ENCODE data around the gene GRAMD1A.
A peak's percentile ranks its signal among the peaks of the same experiment; 100 is the strongest.
"Not testable (repeated sequence)": the region's sequence is repeated elsewhere in the genome, so short reads cannot be mapped to it uniquely, and the experiment has no call there.

GRAMD1A gene

DNA sequence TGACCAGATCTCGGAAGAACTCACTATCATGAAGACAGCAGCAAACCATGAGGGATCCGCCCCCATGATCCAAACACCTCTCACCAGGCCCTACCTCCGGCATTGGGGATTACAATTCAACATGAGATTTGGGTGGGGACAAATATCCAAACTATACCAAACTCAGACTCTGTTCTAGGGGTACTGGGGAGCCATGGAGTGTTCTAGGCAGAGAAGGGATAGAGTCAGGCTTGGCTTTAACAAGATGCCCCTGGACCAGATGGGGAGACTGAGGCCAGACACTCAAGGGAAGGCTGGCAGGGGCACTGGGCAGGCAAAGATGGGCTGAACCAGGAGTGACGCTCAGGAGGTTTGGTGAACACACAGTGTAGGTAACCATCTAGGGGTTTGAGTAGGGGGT lies 18.3 kb downstream of the GRAMD1A start:
- no peak for DNase-seq

- no peak for DNase-seq
Observed at GRCh38 chr19:35019144-35019543, 19.0 kb downstream of the GRAMD1A start.

GRCh38 chr19:35021016-35021415 lies 20.9 kb downstream of the GRAMD1A start:
- no peak for DNase-seq

DNA sequence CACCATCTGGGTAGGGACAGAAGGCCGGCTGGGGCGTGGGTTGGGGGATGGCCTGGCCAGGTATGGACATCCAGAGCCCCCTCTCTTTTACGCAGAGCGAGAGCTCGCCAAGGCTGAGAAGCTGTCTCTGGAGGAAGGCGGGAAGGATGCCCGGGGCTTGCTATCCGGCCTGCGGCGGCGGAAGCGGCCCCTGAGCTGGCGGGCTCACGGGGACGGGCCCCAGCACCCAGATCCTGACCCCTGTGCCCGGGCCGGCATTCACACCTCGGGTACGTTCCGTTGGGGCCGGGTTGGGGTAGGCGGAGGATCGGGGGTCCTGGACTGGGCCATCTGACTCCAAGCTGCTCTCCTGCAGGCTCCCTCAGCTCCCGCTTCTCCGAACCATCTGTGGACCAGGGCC lies 21.5 kb downstream of the GRAMD1A start:
- no peak for DNase-seq

- no peak for DNase-seq
Observed at GRCh38 chr19:35022460-35022859, 22.3 kb downstream of the GRAMD1A start.

GRCh38 chr19:35023428-35023827 lies 23.3 kb downstream of the GRAMD1A start:
- DNase-seq: peak in 3 of 56 donors; percentile 9 to 26 (median 17)

DNA sequence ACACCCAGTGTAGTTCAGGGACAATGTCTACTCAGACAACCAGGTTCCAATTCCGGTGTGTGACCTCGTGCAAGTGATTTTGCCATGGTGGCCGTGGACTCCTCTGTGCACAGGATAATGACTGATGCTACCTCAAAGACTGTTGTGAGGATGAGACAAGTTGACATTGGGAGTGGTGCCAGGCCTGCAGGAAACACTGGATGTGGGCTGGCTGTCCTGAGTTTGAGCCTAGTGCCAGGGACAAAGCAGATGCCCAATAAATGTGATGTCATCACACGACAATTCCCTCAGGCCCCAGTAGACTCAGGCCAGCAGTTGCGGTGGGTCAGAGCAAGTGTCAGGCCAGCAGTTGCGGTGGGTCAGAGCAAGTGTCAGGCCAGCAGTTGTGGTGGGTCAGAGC lies 24.0 kb downstream of the GRAMD1A start:
- no peak for DNase-seq

- no peak for DNase-seq
Observed at GRCh38 chr19:35025969-35026368, 25.8 kb downstream of the GRAMD1A start.

GRCh38 chr19:35026418-35026817 lies 26.3 kb downstream of the GRAMD1A start:
- DNase-seq: no peak

- DNase-seq: no peak
Observed at GRCh38 chr19:35027009-35027408, 26.9 kb downstream of the GRAMD1A start.

GRCh38 chr19:35027851-35028599 lies 27.9 kb downstream of the GRAMD1A start:
- no peak for DNase-seq

DNA sequence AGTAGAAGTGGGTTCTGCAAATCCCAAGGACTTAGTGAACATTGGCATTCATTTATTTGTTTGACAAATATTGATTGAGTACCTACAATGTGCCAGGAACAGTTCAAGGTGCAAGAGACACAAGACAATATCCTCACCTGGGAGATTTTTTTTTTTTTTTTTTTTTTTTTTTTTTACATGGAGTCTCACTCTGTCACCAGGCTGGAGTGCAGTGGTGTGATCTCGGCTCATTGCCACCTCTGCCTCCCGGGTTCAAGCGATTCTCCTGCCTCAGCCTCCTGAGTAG lies 28.4 kb downstream of the GRAMD1A start:
- DNase-seq: not testable (repeated sequence)

- DNase-seq: not testable (repeated sequence)
Observed at GRCh38 chr19:35029275-35029736, 29.2 kb downstream of the GRAMD1A start.

- DNase-seq: no peak
Observed at GRCh38 chr19:35029737-35030256, 29.7 kb downstream of the GRAMD1A start.

DNA sequence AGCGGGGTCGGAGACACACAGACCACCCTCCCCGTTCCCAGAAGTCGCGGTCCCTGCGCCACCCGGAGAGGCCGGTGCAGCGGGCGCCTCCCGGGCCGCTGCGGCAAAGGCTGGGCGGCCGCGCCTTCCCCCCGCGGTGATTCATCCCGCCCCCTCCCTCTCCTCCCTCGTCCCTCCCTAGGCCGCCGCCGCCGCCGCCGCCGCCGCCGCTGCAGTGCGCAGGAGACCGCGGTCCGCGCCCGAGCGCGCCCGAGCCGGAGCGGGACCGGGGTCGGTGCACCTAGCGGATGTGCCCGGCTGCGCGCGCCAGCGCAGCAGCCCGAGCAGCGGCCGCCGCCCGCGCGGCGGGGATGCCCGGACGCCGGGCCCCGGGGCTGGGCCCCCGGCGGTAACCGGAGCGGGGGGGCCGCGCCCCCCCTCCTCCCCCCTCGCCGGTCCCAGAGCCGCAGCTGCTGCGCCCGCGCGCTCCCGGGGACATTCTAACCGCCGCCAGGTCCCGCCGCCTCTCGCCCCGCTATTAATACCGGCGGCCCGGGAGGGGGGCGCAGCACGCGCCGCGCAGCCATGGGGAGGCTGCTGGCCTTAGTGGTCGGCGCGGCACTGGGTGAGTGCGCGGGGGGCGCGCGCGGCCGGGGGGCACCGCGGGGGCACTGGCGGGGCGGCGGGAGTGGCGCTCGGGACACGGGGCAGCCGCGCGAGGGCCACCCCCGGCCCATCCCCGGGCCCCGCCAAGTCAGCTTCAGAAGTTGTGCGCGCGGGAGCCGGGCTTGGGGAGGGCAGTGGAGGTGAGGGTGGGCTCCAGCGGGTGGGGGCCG lies 30.3 kb downstream of the GRAMD1A start, which contains the start of gene SCN1B:
Gene SCN1B (plus strand): TSS at position 214 of the 815 bp plus-strand sequence. CDS start 351 bp downstream, at position 565.
- DNase-seq: peak in 28 of 56 donors; percentile 12 to 69 (median 39)

DNA sequence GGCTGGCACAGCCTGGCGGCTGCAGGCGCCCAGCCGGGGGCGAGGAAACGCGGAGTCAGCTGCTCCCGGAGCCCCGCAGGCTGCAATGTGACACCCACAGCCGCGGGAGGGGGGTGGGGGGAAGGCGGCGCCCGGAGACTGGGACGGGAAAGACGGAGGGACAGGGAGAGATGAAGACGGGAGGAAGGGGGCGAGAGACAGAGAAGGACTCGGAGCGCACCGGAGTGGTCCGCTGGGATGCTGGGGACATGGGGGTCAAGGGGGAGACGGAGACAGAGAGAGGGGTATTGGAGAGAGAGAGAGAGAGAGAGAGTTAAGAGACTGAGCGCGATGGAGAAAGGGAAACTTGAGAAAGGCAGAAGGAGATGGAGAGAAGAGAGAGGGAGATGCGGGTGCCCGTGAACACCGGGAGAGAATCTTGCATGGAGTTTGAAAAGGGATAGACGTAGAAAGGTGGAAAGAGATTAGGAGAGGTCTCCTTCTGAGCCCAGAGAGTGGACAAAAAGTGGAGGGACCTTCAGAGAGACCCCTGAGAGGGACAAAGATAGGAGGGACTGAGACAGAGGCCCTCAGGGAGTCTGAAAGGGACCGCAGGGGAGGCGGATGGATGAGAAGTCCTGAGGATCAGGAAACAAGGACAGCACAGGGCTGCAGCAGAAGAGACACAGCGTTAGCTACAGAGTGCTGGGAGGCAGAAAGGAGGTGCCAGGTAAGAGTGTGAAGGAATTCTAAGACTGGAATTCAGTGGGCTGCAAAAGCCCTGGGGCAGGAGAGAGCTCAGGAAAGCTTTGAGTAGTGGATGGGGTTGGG lies 31.2 kb downstream of the GRAMD1A start:
- DNase-seq: peak in 23 of 56 donors; percentile 15 to 58 (median 33)

- no peak for DNase-seq
Observed at GRCh38 chr19:35032356-35032865, 32.3 kb downstream of the GRAMD1A start.

DNA sequence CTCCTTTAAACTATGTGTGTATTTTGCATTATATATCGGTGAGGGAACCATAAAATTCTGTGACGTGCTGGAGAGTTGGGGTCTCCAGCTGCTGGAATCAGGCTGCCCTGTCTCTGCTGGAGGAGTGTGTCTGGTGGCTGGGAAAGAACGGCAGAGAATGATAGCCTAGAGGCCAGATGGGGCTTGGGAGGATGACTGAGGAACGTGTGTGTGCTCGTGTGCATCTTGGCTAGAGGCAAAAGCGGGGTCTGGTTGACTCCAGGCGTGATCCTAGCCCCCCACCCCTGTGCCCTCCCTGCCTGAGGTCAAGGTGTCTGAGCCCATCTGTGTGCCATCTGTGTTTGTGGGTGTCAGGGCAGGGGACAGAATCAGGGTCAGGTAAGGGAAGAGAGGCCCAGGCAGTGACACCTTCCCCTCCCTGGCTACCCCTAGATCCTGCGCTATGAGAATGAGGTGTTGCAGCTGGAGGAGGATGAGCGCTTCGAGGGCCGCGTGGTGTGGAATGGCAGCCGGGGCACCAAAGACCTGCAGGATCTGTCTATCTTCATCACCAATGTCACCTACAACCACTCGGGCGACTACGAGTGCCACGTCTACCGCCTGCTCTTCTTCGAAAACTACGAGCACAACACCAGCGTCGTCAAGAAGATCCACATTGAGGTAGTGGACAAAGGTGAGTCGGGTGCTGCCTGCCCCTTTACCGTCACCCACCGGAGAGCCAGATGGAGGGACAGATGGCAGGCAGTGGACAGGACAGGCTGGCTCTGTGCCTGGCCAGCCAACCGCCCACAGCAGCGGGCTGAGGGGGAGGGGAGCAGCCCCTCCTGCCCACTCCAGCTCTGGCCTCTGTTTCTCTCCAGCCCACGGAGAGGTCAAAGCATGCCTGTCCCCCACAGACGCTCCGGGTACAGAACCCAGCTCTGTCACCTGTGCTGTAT lies 33.2 kb downstream of the GRAMD1A start:
- DNase-seq: no peak

- DNase-seq: no peak
Observed at GRCh38 chr19:35034005-35034502, 33.9 kb downstream of the GRAMD1A start.

All from amygdala (tissue), 56 donors.